Activated B cell treated with CpG ODN at 0.5 μM for 24 hours (primary cell): Measurements from ENCODE around the gene PSMC3. TPM values are rescaled to one million over a fixed set of nuclear protein-coding genes. Genes with fewer than 3 reads are reported as not detected.

ENCODE experiments used
- ATAC-seq: fragments of 200-7000 bp; cut with Tn5 transposase; one replicate; pipeline ENCODE4 v1.10.0; 2021; ENCODE audit warnings: low read depth, mild to moderate bottlenecking, moderate library complexity
- CTCF ChIA-PET: fragments of 350-600 bp; sonication (Branson Sonifier 250); formaldehyde crosslinking; loops from one replicate; lab custom pipeline; 2021; ENCODE audit warnings: antibody characterized with exemption; lab: Charles Lee
- POLR2A ChIA-PET: fragments of 350-600 bp; sonication (Branson Sonifier 250); formaldehyde crosslinking; loops from one replicate; lab custom pipeline; 2021; ENCODE audit warnings: antibody characterized with exemption; lab: Charles Lee
- DNase-seq: peaks from one replicate; pipeline ENCODE4 v3.0.0; 2022
- H3K27ac Mint-ChIP-seq: one replicate; pipeline ENCODE4 v1.8.0; 2020; ENCODE audit warnings: mixed read lengths
- H3K27me3 Mint-ChIP-seq: one replicate; pipeline ENCODE4 v1.8.0; 2021; ENCODE audit warnings: mixed read lengths
- H3K36me3 Mint-ChIP-seq: one replicate; pipeline ENCODE4 v1.8.0; 2021; ENCODE audit warnings: low read depth, mixed read lengths
- H3K4me1 Mint-ChIP-seq: one replicate; pipeline ENCODE4 v1.8.0; 2021; ENCODE audit warnings: mixed read lengths
- H3K4me3 Mint-ChIP-seq: one replicate; pipeline ENCODE4 v1.8.0; 2020; ENCODE audit warnings: mild to moderate bottlenecking, mixed read lengths
- H3K9me3 Mint-ChIP-seq: one replicate; pipeline ENCODE4 v1.8.0; 2020; ENCODE audit warnings: mixed read lengths
- CTCF ChIP-seq: fragments of 200-600 bp; IDR thresholded peaks from one replicate; pipeline ENCODE4 v1.8.0; 2022; ENCODE audit warnings: antibody characterized with exemption, mild to moderate bottlenecking
- intact Hi-C: fragments of 100-400 bp; cut with micrococcal nuclease; formaldehyde crosslinking; loops from one replicate; pipeline ENCODE4 v1.15.1; 2024
- total RNA-seq: library from RNA; stranded (reverse); gene quantifications from 2 replicates; pipeline ENCODE4 v1.2.3, GENCODE V29; 2022

Gene PSMC3
- total RNA-seq, 1 donor from 2014 or later: 101 TPM

DNA sequence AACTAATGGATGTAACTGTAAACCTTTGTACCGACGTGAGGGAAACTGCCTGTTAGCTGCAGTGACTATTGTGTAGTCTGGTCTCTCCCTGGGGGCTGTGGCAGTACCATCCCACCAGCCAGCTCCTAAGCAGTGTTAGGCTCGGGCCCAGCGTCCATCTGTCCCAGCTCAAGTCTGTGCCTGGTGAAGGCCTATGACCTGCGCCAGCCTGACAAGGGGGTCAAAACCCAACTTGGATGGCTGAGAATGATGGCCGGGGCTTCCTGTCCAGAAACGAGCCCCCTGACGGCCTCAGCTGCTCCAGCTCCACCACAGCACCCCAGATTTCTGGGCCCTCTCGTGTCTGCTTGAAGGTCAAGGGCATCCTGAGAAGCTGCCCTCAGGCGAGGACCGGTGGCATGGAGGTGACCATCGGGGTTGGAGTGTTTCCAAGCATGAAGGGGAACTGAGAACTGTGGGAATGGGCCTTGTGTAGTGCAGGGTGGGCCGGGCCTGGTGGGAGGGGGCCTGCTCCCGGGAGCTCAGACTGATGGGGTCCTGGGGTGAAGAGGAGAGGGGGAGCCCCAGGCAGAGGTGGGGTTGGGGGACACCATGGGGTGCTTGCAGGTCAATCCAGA is 33.6 kb downstream of the PSMC3 start:
- ATAC-seq (no peak), DNase-seq (no peak)
- TF ChIP-seq CTCF: no peak
- ChIA-PET CTCF (interaction anchor here (1.6 to 6.4 kb wide), 3 partner anchors 14 to 20 kb away, joined by 4 to 41 read pairs (median 6); partner anchors contain the start of gene SPI1), POLR2A (interaction anchor here (0.6 to 9.3 kb wide), 12 partner anchors 9 to 625 kb away, joined by 3 to 97 read pairs (median 5); partner anchors contain the start of genes ACP2, DDB2, PSMC3 and SPI1)
- no peaks in the 10 kb centered on the region for H3K36me3 Mint-ChIP-seq
- peak overlapping the region; percentile 95 for H3K27ac Mint-ChIP-seq
- peaks cover 63% of the 10 kb centered on the region for H3K4me1 Mint-ChIP-seq
- intact Hi-C loops: loop anchor here (1.0 kb wide), 1 partner anchor 8 kb away; no protein-coding TSS in a partner anchor
- no peaks in the 10 kb centered on the region for H3K27me3 Mint-ChIP-seq
- H3K4me3 Mint-ChIP-seq: no peak overlapping the region
- no peaks in the 10 kb centered on the region for H3K9me3 Mint-ChIP-seq

DNA sequence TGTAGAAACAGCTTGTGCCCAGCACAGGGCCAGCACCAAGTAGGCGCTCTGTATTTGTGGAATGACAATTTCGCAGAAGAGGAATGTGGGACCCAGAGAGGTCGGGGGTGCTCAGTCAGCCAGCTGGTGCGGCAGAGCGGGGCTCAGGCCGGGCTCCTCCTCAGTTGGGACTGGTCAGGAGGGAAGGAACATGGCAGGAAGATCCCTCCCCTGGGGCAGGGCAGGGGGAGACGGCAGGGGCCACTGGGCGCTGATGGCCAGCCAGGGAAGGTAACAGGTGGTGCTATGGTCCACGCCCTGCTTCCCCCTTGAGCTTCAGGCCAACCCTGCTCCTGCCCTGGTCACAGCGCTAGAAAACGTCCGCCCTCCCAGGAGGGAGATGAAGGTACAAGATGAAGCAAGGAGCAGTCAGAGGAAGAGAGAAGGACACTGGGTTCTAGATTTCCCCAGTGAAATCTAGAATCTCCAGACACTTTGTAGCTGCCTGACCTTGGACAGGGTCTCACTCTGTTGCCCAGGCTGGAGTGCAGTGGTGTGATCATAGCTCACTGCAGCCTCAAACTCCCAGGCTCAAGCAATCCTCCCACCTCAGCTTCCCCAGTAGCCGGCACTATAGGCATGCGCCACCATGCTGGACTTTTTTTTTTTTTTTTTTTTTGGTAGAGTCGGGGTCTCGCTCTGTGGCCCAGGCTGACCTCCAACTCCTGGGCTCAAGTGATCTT is 34.4 kb downstream of the PSMC3 start:
- ChIA-PET CTCF (interaction anchor here (6.4 kb wide), 1 partner anchor 18 kb away, joined by 41 read pairs; no protein-coding TSS in a partner anchor), POLR2A (interaction anchor here (0.6 to 9.3 kb wide), 5 partner anchors 10 to 21 kb away, joined by 5 to 97 read pairs (median 16); partner anchors contain the start of gene SPI1)
- intact Hi-C loops: loop anchor here (1.0 kb wide), 1 partner anchor 8 kb away; no protein-coding TSS in a partner anchor
- Mint-ChIP-seq H3K4me1 (peaks cover 59% of the 10 kb centered on the region), H3K36me3 (no peaks in the 10 kb centered on the region), H3K27me3 (no peaks in the 10 kb centered on the region), H3K9me3 (no peaks in the 10 kb centered on the region), H3K4me3 (no peak overlapping the region), H3K27ac (peak overlapping the region; percentile 24)
- DNase-seq (no peak), ATAC-seq (no peak)
- TF ChIP-seq CTCF: no peak

DNA sequence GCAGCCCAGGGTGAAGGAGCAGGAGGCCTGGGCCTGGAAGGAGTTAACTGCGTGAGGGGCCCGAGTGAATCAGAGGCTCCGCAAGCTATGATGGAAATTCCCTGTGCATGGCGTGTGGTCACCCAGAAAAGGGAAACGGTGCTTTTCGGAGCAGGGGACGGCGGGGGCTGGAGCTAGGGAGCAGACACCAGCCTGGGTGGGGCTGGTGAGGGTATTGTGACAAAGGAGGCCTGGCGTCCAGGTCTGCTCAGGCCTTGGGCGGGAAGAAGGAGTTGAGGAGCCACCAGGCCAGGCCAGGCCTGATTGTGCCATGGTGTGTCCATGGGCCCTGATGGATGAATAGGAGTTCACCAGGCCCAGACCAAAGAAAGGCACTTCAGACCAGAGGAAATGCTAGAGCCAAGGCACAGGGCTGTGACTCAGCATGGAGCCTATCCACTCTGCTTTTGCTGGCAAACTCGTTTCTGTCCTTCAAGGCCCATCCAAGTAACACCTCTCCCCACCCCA is 35.1 kb downstream of the PSMC3 start:
- peak; percentile 14 for ATAC-seq
- Mint-ChIP-seq H3K27me3 (no peaks in the 10 kb centered on the region), H3K4me3 (peak overlapping the region; percentile 45), H3K36me3 (no peaks in the 10 kb centered on the region), H3K27ac (no peak overlapping the region), H3K9me3 (no peaks in the 10 kb centered on the region), H3K4me1 (peaks cover 59% of the 10 kb centered on the region)
- intact Hi-C loops: no loop called here
- ChIA-PET POLR2A (interaction anchor here (3.1 to 9.3 kb wide), 3 partner anchors 10 to 18 kb away, joined by 16 to 97 read pairs (median 34); partner anchors contain the start of gene SPI1), CTCF (interaction anchor here (6.4 kb wide), 1 partner anchor 17 kb away, joined by 41 read pairs; no protein-coding TSS in a partner anchor)
- TF ChIP-seq CTCF: no peak
- DNase-seq: no peak

DNA sequence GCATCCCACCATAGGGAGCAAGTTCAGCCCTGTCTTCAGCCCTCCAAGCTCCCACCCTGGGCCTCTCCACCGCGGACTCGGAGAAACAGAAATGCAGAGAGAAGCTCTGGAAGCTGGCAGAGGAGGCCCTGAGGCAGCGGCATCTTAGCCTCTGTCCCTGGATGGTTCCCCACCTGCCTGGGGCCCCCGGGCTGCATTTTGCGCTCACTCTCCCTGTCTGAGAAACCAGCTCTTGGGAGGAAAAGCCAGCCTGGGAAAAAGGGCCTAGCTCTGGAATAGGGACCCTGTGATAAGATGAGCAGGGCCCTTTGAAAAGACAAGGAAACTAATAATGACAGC is 35.8 kb downstream of the PSMC3 start:
- ATAC-seq (no peak), DNase-seq (no peak)
- no peaks in the 10 kb centered on the region for H3K9me3 Mint-ChIP-seq
- CTCF ChIA-PET: interaction anchor here (1.7 to 6.4 kb wide), 2 partner anchors 9 to 16 kb away, joined by 5 to 41 read pairs; no protein-coding TSS in a partner anchor
- POLR2A ChIA-PET: interaction anchor here (3.1 to 9.3 kb wide), 3 partner anchors 11 to 17 kb away, joined by 16 to 97 read pairs (median 34); partner anchors contain the start of gene SPI1
- TF ChIP-seq CTCF: no peak
- H3K4me1 Mint-ChIP-seq: peaks cover 51% of the 10 kb centered on the region
- no peaks in the 10 kb centered on the region for H3K27me3 Mint-ChIP-seq
- no peaks in the 10 kb centered on the region for H3K36me3 Mint-ChIP-seq
- peak overlapping the region; percentile 45 for H3K4me3 Mint-ChIP-seq
- intact Hi-C loops: no loop called here
- no peak overlapping the region for H3K27ac Mint-ChIP-seq
